Loucy (cell line): ENCODE measurements around the gene GCSH.

ENCODE experiments used
- CTCF ChIP-seq: fragments of 200-600 bp; sonication (generic); conservative IDR thresholded peaks from 2 replicates; pipeline ENCODE4 v1.5.1; 2014; ENCODE audit warnings: mild to moderate bottlenecking, antibody characterized with exemption, low read length
- EZH2phosphoT487 ChIP-seq: fragments of 200-600 bp; IDR thresholded peaks from 2 replicates; pipeline ENCODE4 v1.6.1; 2018; ENCODE audit warnings: antibody characterized with exemption, mild to moderate bottlenecking, moderate library complexity, borderline replicate concordance

- TF ChIP-seq CTCF (peak; percentile 91), EZH2phosphoT487 (no peak)
Measured at GRCh38 chr16:81035398-81035974, 60.7 kb downstream of the GCSH start, which contains the start of gene ATMIN.
